GM13976 (cell line): ENCODE measurements around the gene PRM2.

Experiments used
- DNase-seq: peaks from one replicate; pipeline ENCODE4 v3.0.0; 2012; ENCODE audit warnings: low spot score
- in situ Hi-C: fragments of 300-500 bp; cut with MboI; formaldehyde crosslinking; loops from one replicate; pipeline ENCODE4 v1.12.0; 2022; ENCODE audit warnings: low sequenced_read_pairs, mixed read lengths, inconsistent platforms; ENCODE audit not compliant: unreplicated experiment
- TF ChIP-seq, protein P1 (sequence below): IDR thresholded peaks from 2 replicates; pipeline ENCODE4 v1.5.1; 2012; ENCODE audit warnings: borderline replicate concordance, mild to moderate bottlenecking; ENCODE audit not compliant: insufficient read depth; ENCODE audit errors: extremely low read depth, missing control alignments, control extremely low read depth

The PRM2 gene

DNA sequence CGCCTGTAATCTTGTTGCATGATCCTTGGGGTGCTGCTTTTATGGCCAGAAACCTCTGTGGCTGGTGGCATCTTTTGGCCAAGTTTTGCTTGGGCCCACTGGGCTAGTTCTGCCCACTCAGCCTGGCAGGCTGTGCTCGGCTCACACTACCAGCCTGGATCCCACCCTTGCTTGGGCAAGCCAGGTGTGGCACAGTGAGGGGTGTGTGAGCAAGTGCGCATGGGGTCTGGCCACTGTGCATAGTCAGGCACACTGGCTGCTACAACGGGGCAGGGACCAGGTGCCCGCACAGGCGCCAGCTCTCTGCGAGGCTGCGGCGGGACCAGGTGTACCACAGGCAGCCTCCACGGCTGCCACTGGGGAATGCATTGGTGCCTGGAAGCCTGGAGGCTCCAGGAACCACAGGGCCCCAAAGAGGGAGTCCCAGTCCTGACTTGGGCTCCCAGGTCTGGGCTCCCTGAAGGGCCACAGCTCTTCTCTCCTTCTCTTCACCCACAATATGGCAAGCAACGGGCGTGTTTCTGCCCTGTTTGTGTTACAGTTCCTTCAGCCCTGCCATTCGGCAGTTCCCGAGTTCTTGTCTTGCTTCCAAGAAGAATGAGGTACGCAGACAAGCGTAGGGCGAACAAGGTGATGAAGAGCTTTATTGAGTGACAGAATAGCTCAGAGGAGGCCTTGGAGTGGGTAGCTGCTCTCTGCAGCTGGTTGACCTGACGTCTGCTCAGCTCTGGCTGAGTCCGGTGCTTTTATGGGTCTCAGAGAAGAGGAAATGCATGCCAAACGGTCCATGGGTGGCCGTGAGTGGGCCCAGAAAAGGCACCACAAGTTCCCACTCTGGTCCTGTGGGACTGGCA lies 31.6 kb upstream of the PRM2 start:
- in situ Hi-C loops = no loop called here
- TF ChIP-seq, protein P1, sequence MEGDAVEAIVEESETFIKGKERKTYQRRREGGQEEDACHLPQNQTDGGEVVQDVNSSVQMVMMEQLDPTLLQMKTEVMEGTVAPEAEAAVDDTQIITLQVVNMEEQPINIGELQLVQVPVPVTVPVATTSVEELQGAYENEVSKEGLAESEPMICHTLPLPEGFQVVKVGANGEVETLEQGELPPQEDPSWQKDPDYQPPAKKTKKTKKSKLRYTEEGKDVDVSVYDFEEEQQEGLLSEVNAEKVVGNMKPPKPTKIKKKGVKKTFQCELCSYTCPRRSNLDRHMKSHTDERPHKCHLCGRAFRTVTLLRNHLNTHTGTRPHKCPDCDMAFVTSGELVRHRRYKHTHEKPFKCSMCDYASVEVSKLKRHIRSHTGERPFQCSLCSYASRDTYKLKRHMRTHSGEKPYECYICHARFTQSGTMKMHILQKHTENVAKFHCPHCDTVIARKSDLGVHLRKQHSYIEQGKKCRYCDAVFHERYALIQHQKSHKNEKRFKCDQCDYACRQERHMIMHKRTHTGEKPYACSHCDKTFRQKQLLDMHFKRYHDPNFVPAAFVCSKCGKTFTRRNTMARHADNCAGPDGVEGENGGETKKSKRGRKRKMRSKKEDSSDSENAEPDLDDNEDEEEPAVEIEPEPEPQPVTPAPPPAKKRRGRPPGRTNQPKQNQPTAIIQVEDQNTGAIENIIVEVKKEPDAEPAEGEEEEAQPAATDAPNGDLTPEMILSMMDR = no peak
- DNase-seq = no peak

DNA sequence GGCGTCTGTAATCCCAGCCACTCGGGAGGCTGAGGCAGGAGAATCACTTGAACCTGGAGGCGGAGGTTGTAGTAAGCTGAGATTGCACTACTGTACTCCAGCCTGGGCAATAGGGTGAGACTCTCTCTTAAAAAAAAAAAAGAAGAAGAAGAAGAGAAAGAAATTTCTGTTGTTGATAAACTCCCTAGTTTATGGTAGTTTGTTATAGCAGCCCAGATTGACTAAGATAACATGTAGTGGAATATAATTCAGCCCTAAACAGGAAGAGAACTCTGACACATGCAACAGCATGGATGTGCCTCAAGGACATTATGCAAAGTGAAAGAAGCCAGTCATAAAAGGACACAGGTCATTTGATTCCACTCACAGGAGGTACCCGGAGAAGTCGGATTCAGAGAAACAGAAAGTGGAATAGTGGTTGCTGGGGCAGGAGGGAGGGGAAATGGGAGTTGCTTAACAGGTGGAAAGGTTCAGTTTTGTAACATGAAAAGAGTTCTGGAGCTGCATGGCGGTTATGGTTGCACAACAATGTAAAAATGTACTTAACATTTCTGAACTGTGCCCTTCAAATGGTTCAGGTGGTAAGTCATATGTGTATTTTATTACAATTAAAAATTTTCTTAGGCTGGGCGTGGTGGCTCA lies 30.8 kb upstream of the PRM2 start:
- TF ChIP-seq, protein P1 = no peak
- no peak for DNase-seq
- in situ Hi-C loops = no loop called here

DNA sequence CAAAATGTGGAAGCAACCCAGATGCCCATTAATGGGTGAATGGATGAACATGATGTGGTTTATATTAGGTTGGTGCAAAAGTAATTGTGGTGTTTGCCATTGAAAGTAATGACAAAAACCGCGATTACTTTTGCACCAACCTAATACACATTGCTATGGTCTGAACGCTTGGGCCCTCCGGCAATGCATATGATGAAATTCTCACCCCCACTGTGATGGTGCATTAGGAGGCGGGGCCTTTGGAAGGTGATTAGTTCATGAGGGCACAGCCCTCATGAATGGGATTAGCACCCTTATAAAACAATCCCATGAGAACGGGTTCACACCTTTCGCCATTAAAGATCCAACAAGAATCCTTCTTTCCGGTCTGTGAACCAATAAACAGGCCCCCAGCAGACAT lies 30.1 kb upstream of the PRM2 start:
- in situ Hi-C loops = no loop called here
- TF ChIP-seq, protein P1 = no peak
- no peak for DNase-seq

DNA sequence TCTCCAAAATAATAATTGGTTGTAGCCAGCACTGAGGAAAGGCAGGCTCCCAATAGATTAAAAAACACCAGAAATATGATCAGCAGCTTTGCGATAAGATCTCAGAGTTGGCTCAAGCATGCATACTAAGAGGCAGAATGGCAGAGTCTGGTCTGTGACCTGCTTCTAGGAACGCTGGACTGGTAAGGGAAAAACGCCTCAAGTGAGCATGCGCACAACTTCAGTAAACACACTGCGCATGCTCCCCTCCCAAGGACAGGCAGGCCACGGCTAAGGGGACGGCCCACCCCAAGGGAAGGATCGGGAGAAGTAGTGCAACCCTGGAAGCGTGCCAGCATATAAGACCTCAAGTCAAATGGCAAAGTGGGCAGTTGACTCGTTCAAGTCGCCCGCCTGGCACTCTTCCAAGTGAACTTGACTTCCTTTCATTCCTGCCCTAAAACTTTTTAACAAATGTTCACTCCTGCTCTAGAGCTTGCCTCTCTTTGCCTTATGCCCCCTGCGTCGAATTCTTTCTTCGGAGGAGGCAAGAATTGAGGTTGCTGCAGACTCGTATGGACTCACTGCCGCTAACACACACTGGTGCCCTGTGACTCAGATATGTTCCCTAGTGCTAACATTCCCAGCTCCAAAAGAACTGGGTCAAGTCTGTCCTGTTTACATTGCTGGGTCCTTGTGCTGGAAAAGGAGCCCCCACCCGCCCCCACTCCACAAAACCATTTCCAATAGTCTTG lies 27.3 kb upstream of the PRM2 start:
- no peak for DNase-seq
- TF ChIP-seq, protein P1 = no peak

DNA sequence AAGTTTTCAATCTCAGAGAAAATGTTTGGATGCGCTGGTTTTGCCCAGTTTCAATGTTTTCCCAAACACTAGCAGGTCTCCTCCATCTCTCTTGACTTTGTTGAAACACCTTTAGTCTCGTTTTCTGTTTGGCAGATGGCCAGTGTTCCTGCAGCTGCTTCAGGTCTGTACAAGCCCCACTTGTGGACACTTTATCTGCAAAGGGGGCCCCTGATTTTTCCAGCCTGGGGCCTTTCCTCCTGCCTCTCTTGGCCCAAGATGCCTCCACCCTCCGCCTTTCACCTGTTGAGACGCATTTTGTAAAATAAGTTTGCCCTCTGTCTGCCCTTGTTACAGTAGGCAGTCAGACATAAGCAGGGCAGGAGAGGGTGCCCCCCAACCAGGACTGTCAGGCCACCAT lies 26.7 kb upstream of the PRM2 start:
- DNase-seq = no peak
- TF ChIP-seq, protein P1 = no peak
- in situ Hi-C loops = no loop called here

More for the DNA sequence above, 27.3 kb upstream of the PRM2 start:
- in situ Hi-C loops = no loop called here

DNA sequence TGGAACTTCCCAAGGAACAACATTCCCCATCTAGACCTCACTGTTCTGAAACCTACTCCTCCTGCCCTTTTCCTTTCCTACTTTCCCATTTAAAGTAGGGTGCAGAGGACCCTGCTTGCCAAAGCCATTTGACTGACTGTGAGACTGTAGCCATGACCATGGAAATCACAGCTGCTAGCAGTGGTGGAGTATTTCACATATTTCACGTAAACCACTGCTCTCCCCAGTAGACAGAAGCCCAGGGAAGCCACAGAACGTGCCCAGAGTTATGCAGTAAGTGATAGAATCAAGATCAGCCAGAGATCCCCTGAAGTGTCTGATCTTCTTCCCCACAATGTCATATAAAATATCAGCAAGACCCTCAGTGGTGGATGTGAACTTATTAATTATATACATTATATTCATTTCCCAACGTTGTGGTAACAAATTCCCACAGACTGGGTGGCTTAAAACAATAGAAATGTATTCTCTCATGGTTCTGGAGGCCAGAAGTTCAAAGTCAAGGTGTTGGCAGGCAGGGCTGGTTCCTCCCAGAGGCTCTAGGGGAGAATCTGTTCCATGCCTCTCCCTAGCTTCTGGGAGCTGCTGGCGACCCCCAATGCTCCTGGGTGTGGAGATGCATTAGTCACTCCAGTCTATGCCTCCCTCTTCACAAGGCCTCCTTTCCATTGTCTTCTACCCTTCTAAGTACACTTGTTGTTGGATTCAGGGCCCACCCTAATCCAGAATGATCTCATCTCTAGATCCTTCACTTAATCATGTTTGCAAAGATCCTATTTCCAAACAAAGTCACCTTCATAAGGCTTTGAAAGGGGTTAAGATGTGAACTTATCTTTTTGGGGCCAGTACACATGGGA lies 25.6 kb upstream of the PRM2 start:
- in situ Hi-C loops = no loop called here
- TF ChIP-seq, protein P1 = no peak

More for the DNA sequence above, 25.6 kb upstream of the PRM2 start:
- DNase-seq = no peak
